OCI-LY1 (cell line): ENCODE data around the gene HERC6.

ENCODE experiments used
- EZH2 ChIP-seq: fragments of 200-600 bp; sonication (generic), shearing (Covaris generic); IDR thresholded peaks from 2 replicates; pipeline ENCODE4 v1.8.0; 2017; ENCODE audit warnings: borderline replicate concordance, mixed run types, mild to moderate bottlenecking, antibody characterized with exemption, low read length, moderate library complexity, mixed read lengths
- TF ChIP-seq, protein P1 (sequence below): fragments of 200-600 bp; sonication (generic), shearing (Covaris generic); IDR thresholded peaks from 2 replicates; pipeline ENCODE4 v1.5.1; 2017; ENCODE audit warnings: mild to moderate bottlenecking, antibody characterized with exemption, low read length, moderate library complexity, mixed read lengths

DNA sequence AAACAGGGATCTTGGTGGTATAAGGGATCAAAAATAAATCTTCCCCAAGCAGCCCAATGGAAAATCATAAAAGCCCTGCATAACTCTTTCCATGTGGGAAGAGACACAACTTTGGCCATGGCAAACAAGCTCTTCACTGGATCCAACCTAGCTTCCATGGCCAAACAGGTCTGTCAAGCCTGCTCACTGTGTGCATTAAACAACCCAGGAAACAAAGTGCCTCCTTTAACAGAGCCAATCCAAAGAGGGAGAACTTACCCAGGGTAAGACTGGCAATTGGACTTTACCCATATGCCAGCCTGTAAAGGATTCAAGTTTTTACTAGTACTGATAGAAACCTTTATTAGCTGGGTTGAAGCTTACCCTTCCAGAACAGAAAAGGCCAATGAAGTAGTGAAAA, 70.6 kb downstream of the HERC6 start:
- TF ChIP-seq, protein P1, sequence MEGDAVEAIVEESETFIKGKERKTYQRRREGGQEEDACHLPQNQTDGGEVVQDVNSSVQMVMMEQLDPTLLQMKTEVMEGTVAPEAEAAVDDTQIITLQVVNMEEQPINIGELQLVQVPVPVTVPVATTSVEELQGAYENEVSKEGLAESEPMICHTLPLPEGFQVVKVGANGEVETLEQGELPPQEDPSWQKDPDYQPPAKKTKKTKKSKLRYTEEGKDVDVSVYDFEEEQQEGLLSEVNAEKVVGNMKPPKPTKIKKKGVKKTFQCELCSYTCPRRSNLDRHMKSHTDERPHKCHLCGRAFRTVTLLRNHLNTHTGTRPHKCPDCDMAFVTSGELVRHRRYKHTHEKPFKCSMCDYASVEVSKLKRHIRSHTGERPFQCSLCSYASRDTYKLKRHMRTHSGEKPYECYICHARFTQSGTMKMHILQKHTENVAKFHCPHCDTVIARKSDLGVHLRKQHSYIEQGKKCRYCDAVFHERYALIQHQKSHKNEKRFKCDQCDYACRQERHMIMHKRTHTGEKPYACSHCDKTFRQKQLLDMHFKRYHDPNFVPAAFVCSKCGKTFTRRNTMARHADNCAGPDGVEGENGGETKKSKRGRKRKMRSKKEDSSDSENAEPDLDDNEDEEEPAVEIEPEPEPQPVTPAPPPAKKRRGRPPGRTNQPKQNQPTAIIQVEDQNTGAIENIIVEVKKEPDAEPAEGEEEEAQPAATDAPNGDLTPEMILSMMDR, result no peak
- TF ChIP-seq EZH2, result no peak
